CD4-positive, alpha-beta T cell (primary cell): ENCODE data around the gene MED15. TPM values are rescaled to one million over a fixed set of nuclear protein-coding genes. Genes with fewer than 3 reads are reported as not detected.

Experiments
- ATAC-seq: fragments of 200-7000 bp; cut with Tn5 transposase; one replicate; pipeline ENCODE4 v1.10.0; 2022; ENCODE audit warnings: mild to moderate bottlenecking; ENCODE audit not compliant: poor library complexity
- CTCF ChIA-PET: fragments of 350-600 bp; sonication (Branson Sonifier 250); formaldehyde crosslinking; loops from one replicate; lab custom pipeline; 2021; ENCODE audit warnings: antibody characterized with exemption, inconsistent platforms; lab: Charles Lee
- POLR2A ChIA-PET: fragments of 350-600 bp; sonication (Branson Sonifier 250); formaldehyde crosslinking; loops from one replicate; lab custom pipeline; 2021; ENCODE audit warnings: antibody characterized with exemption, inconsistent platforms; lab: Charles Lee
- DNase-seq, 14 experiments: peaks; one replicate each; pipeline ENCODE4 v3.0.0-alpha.2; 2013 to 2020; ENCODE audit warnings: mixed read lengths in 2 of 14
- H3K27ac ChIP-seq, 2 donors: one replicate each; pipeline versions ENCODE4 v1.5.1 to v1.7.0; 2013; ENCODE audit warnings: low read length in 2 of 2, low read depth in 1 of 2, mild to moderate bottlenecking in 1 of 2
- H3K27me3 ChIP-seq, 2 experiments: 1 replicate in 1 of 2; 2 replicates in 1 of 2; pipeline versions ENCODE4 v1.6.1 to v1.7.0; 2013; ENCODE audit warnings: low read length in 2 of 2, control low read depth in 1 of 2, mild to moderate bottlenecking in 1 of 2, moderate library complexity in 1 of 2; ENCODE audit not compliant: insufficient read depth in 2 of 2, control insufficient read depth in 1 of 2
- H3K36me3 ChIP-seq: one replicate; pipeline ENCODE4 v1.6.1; 2013; ENCODE audit warnings: low read length, control low read depth; ENCODE audit not compliant: insufficient read depth
- H3K4me1 ChIP-seq: one replicate; pipeline ENCODE4 v1.6.1; 2013; ENCODE audit warnings: low read length, control low read depth; ENCODE audit not compliant: insufficient read depth
- H3K4me3 ChIP-seq: one replicate; pipeline ENCODE4 v1.5.1; 2013; ENCODE audit warnings: mild to moderate bottlenecking, low read length, moderate library complexity
- H3K9me3 ChIP-seq, 2 experiments: 1 replicate in 1 of 2; 2 replicates in 1 of 2; pipeline versions ENCODE4 v1.6.1 to v1.7.0; 2013; ENCODE audit warnings: low read length in 2 of 2, mild to moderate bottlenecking in 2 of 2, control low read depth in 1 of 2, moderate library complexity in 1 of 2; ENCODE audit not compliant: control insufficient read depth in 1 of 2, insufficient read depth in 1 of 2
- H3K27ac Mint-ChIP-seq: one replicate; pipeline ENCODE4 v1.8.0; 2020; ENCODE audit warnings: mixed read lengths
- H3K27me3 Mint-ChIP-seq: one replicate; pipeline ENCODE4 v1.8.0; 2021; ENCODE audit warnings: mixed read lengths
- H3K36me3 Mint-ChIP-seq: one replicate; pipeline ENCODE4 v1.8.0; 2021; ENCODE audit warnings: low read depth, mixed read lengths
- H3K4me1 Mint-ChIP-seq: one replicate; pipeline ENCODE4 v1.8.0; 2021; ENCODE audit warnings: low read depth, mixed read lengths
- H3K4me3 Mint-ChIP-seq: one replicate; pipeline ENCODE4 v1.8.0; 2020; ENCODE audit warnings: mild to moderate bottlenecking, mixed read lengths
- H3K9me3 Mint-ChIP-seq: one replicate; pipeline ENCODE4 v1.8.0; 2020; ENCODE audit warnings: mixed read lengths
- CTCF ChIP-seq: fragments of 200-600 bp; IDR thresholded peaks from one replicate; pipeline ENCODE4 v1.8.0; 2022; ENCODE audit warnings: antibody characterized with exemption, mild to moderate bottlenecking
- intact Hi-C, 2 experiments: fragments of 100-400 bp; cut with DNase I in 1 of 2; cut with micrococcal nuclease in 1 of 2; formaldehyde crosslinking; loops; one replicate each; pipeline versions ENCODE4 v1.15.1 to v1.9.0; 2023 to 2025; cut with DNase I, micrococcal nuclease
- total RNA-seq, 174 experiments: library from RNA in 2 of 174; stranded (reverse) in 2 of 174; gene quantifications; one replicate each; pipeline ENCODE4 v1.2.3 and lab custom pipeline; 2021 to 2026

MED15 gene
- total RNA-seq, 2 experiments from 2014 or later = 181 to 191 TPM

- Histone ChIP-seq H3K27ac (no peak overlapping the region), H3K36me3 (peaks cover 81% of the 10 kb centered on the region), H3K4me1 (peaks cover 70% of the 10 kb centered on the region), H3K4me3 (no peak overlapping the region), H3K9me3 (no peaks in the 10 kb centered on the region), H3K27me3 (no peaks in the 10 kb centered on the region)
- Mint-ChIP-seq H3K36me3 (peaks cover 96% of the 10 kb centered on the region), H3K4me3 (no peak overlapping the region), H3K9me3 (no peaks in the 10 kb centered on the region), H3K27me3 (no peaks in the 10 kb centered on the region), H3K4me1 (peaks cover 66% of the 10 kb centered on the region), H3K27ac (peak overlapping the region; percentile 17)
- TF ChIP-seq CTCF = no peak
- ChIA-PET CTCF (interaction anchor here (2.6 kb wide), 1 partner anchor 10 kb away, joined by 12 read pairs; no protein-coding TSS in a partner anchor), POLR2A (interaction anchor here (0.6 to 1.6 kb wide), 3 partner anchors 8 to 51 kb away, joined by 3 to 4 read pairs (median 3); no protein-coding TSS in a partner anchor)
- intact Hi-C loops = loop anchor here in 1 of 2 experiments (5.0 kb wide), 1 partner anchor 157 kb away; no protein-coding TSS in a partner anchor
- no peak for ATAC-seq
- peak in 1 of 14 experiments; percentile 1 for DNase-seq
These were observed 66.6 kb downstream of the MED15 start for GRCh38 chr22:20573833-20574615.

- H3K9me3 ChIP-seq = no peaks in the 10 kb centered on the region
- no peak overlapping the region for H3K4me3 ChIP-seq
- CTCF ChIA-PET = interaction anchor here (2.1 kb wide), 1 partner anchor 11 kb away, joined by 8 read pairs; no protein-coding TSS in a partner anchor
- peaks cover 89% of the 10 kb centered on the region for H3K36me3 ChIP-seq
- intact Hi-C loops = loop anchor here in 1 of 2 experiments (5.0 kb wide), 1 partner anchor 158 kb away; no protein-coding TSS in a partner anchor
- TF ChIP-seq CTCF = no peak
- H3K9me3 Mint-ChIP-seq = no peaks in the 10 kb centered on the region
- H3K27ac Mint-ChIP-seq = no peak overlapping the region
- H3K4me1 ChIP-seq = peaks cover 70% of the 10 kb centered on the region
- peak in 1 of 14 experiments; percentile 2 for DNase-seq
- no peaks in the 10 kb centered on the region for H3K27me3 Mint-ChIP-seq
- H3K36me3 Mint-ChIP-seq = peaks cover 96% of the 10 kb centered on the region
- no peaks in the 10 kb centered on the region for H3K27me3 ChIP-seq
- peaks cover 65% of the 10 kb centered on the region for H3K4me1 Mint-ChIP-seq
- no peak overlapping the region for H3K27ac ChIP-seq
- no peak overlapping the region for H3K4me3 Mint-ChIP-seq
- no peak for ATAC-seq
- POLR2A ChIA-PET = interaction anchor here (0.6 to 2.7 kb wide), 3 partner anchors 8 to 683 kb away, joined by 4 to 9 read pairs (median 4); no protein-coding TSS in a partner anchor
These were observed 67.5 kb downstream of the MED15 start for GRCh38 chr22:20574920-20575353.

- peaks cover 70% of the 10 kb centered on the region for H3K4me1 ChIP-seq
- H3K4me3 ChIP-seq = no peak overlapping the region
- POLR2A ChIA-PET = interaction anchor here (2.7 kb wide), 1 partner anchor 9 kb away, joined by 9 read pairs; no protein-coding TSS in a partner anchor
- Mint-ChIP-seq H3K27me3 (no peaks in the 10 kb centered on the region), H3K9me3 (no peaks in the 10 kb centered on the region), H3K27ac (no peak overlapping the region), H3K4me3 (no peak overlapping the region), H3K4me1 (peaks cover 67% of the 10 kb centered on the region), H3K36me3 (peaks cover 98% of the 10 kb centered on the region)
- peaks cover 96% of the 10 kb centered on the region for H3K36me3 ChIP-seq
- no peak for DNase-seq
- no peaks in the 10 kb centered on the region for H3K9me3 ChIP-seq
- H3K27ac ChIP-seq = no peak overlapping the region
- intact Hi-C loops = no loop called here
- H3K27me3 ChIP-seq = no peaks in the 10 kb centered on the region
- no peak for ATAC-seq
- CTCF ChIA-PET = interaction anchor here (2.1 kb wide), 1 partner anchor 12 kb away, joined by 8 read pairs; no protein-coding TSS in a partner anchor
- TF ChIP-seq CTCF = no peak
These were observed 68.5 kb downstream of the MED15 start for GRCh38 chr22:20575724-20576444.
